Activated CD4-positive, CD25-positive, alpha-beta regulatory T cell treated with anti-CD3 and anti-CD28 coated beads, Interleukin-2, amount 50 U/mL, for 72 hours (primary cell): ENCODE measurements around the gene CCDC127.
"Not testable (repeated sequence)": the region's sequence is repeated elsewhere in the genome, so short reads cannot be mapped to it uniquely, and the experiment has no call there.

Source experiments
- DNase-seq: peaks from one replicate; pipeline ENCODE4 v3.0.0; 2021

CCDC127 gene

GRCh38 chr5:169728-170094 lies 48.2 kb downstream of the CCDC127 start:
- DNase-seq: no peak

GRCh38 chr5:169071-169727 lies 48.8 kb downstream of the CCDC127 start:
- peak; percentile 16 for DNase-seq

GRCh38 chr5:167982-168660 lies 49.8 kb downstream of the CCDC127 start:
- peak; percentile 17 for DNase-seq

- DNase-seq: no peak
Observed at GRCh38 chr5:167511-167910, 50.4 kb downstream of the CCDC127 start.

GRCh38 chr5:166441-167372 lies 51.2 kb downstream of the CCDC127 start:
- DNase-seq: peak; percentile 19

GRCh38 chr5:164783-165182 lies 53.2 kb downstream of the CCDC127 start:
- not testable (repeated sequence) for DNase-seq

- peak; percentile 17 for DNase-seq
Observed at GRCh38 chr5:164244-164643, 53.7 kb downstream of the CCDC127 start.

- no peak for DNase-seq
Observed at GRCh38 chr5:163841-164240, 54.1 kb downstream of the CCDC127 start.

GRCh38 chr5:163338-163620 lies 54.7 kb downstream of the CCDC127 start:
- DNase-seq: no peak

- DNase-seq: peak; percentile 22
Observed at GRCh38 chr5:162565-163337, 55.2 kb downstream of the CCDC127 start.

- no peak for DNase-seq
Observed at GRCh38 chr5:162190-162564, 55.8 kb downstream of the CCDC127 start.

- peak; percentile 17 for DNase-seq
Observed at GRCh38 chr5:161803-162110, 56.2 kb downstream of the CCDC127 start.

GRCh38 chr5:160921-161802 lies 56.8 kb downstream of the CCDC127 start:
- no peak for DNase-seq

GRCh38 chr5:160173-160510 lies 57.8 kb downstream of the CCDC127 start:
- DNase-seq: no peak

- DNase-seq: no peak
Observed at GRCh38 chr5:159448-160172, 58.3 kb downstream of the CCDC127 start.

GRCh38 chr5:158807-159447 lies 59.0 kb downstream of the CCDC127 start:
- DNase-seq: peak; percentile 19

- DNase-seq: no peak
Observed at GRCh38 chr5:157801-158200, 60.2 kb downstream of the CCDC127 start.

GRCh38 chr5:157126-157715 lies 60.7 kb downstream of the CCDC127 start:
- DNase-seq: no peak

GRCh38 chr5:156411-157072 lies 61.4 kb downstream of the CCDC127 start:
- peak; percentile 26 for DNase-seq
